HG02973 (cell line): ENCODE measurements around the gene LTBP3.

Source experiments
- ATAC-seq: cut with Tn5 transposase; IDR thresholded peaks from one replicate; pipeline ENCODE4 v1.9.1; 2021; ENCODE audit warnings: moderate library complexity; ENCODE audit not compliant: unreplicated experiment

The LTBP3 gene

GRCh38 chr11:65586247-65586630 lies 28.1 kb upstream of the LTBP3 start:
- no peak for ATAC-seq

- no peak for ATAC-seq
Observed at GRCh38 chr11:65585396-65586246, 27.5 kb upstream of the LTBP3 start.

DNA sequence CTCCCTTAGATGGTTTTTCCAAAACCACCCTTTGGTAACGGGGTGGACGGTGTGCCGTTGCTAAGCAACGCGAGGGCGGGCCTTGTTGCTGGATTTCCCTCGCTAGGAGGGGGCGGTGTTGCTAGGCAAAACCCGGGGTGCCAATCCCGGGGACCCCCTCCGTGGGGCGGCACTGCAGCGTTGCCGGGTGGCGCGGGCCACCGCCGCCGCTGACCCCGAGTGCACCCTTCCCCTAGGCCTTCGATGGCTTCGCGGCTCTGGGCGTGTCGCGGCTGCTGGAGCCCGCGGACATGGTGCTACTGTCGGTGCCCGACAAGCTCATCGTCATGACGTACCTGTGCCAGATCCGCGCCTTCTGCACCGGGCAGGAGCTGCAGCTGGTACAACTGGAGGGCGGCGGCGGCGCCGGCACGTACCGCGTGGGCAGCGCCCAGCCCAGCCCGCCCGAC lies 26.6 kb upstream of the LTBP3 start:
- ATAC-seq: no peak

DNA sequence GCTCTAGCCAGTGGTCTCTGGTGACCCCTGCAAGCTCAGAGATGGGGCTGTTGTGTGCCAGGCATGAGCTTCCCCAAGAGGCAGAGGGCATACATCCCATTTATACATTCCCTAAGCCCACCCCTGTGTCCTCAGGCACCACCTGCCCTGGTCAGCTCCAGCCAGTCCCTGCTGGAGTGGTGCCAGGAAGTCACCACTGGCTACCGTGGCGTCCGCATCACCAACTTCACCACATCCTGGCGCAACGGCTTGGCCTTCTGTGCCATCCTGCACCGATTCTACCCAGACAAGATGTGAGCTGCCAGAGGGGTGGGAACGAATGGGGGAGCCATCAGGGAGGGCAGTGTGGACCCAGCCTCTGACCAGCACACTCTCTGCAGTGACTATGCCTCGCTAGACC lies 25.9 kb upstream of the LTBP3 start:
- no peak for ATAC-seq

DNA sequence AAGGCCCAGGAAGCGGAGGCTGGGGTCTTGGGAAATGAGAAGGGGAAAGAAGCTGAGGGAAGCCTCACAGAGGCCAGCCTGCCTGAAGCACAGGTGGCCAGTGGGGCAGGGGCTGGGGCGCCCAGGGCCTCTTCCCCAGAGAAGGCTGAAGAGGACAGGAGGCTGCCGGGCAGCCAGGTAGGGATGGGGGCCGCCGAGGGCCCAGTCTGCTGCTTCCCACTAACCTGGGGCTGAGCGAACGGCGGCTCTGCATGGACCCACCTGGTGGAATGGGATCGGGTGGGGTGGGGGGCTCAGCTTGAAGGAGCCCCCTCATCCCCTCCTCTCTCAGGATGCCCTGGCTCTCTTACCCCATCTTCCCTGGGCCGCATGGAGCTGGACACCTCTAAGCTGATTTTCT lies 25.4 kb upstream of the LTBP3 start:
- no peak for ATAC-seq

DNA sequence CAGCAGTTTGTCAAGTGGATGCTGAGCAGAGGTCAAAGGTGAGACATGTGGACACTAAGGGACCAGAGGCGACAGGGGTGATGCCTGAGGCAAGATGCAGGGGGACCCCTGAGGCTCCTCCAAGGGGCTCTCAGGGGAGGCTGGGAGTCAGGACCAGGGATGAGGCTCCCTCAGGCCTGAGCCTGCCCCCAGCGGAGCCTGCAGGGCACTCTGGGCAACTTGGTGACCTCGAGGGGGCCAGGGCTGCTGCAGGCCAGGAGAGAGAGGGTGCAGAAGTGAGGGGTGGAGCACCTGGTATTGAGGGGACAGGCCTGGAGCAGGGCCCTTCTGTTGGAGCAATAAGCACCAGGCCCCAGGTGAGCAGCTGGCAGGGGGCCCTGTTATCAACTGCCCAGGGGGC lies 23.8 kb upstream of the LTBP3 start:
- no peak for ATAC-seq

DNA sequence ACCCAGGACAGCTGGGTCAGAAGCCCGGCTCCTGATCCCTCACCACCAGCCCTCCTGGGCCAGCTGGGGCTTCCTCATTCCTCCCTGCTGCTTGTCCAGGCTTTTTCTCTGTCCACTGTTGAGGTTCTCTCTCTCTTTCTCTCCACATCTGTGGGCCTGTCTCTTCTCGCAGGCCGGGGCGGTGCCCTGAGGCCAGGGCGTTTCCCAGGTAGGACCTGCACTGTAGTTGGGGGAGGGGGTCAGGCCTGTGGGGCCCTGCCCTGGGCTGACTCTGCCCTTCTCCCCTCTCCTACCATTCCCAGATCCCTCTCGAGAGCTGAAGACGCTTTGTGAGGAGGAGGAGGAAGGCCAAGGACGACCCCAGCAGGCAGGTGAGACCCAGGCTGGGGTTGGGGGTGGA lies 22.6 kb upstream of the LTBP3 start:
- no peak for ATAC-seq

- no peak for ATAC-seq
Observed at GRCh38 chr11:65580031-65580692, 22.0 kb upstream of the LTBP3 start.

DNA sequence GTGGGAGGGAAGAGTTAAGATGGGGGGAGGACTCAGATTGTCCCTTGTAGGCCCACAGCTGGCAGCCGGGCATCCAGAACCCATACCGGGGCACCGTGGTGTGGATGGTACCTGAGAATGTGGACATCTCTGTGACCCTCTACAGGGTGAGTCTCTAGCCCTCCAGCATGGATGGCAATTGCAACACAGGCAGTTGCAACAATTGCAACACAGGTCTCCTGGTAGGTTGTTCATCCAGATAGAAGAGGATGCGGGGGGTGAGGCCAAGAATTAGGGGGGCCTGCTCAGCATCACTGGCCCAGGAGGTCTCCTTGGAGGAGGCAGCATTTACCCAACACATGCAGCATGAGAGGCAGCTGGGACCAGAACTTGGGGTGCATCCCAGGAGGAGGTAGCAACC lies 21.1 kb upstream of the LTBP3 start:
- no peak for ATAC-seq

GRCh38 chr11:65578667-65579066 lies 20.5 kb upstream of the LTBP3 start:
- ATAC-seq: no peak

DNA sequence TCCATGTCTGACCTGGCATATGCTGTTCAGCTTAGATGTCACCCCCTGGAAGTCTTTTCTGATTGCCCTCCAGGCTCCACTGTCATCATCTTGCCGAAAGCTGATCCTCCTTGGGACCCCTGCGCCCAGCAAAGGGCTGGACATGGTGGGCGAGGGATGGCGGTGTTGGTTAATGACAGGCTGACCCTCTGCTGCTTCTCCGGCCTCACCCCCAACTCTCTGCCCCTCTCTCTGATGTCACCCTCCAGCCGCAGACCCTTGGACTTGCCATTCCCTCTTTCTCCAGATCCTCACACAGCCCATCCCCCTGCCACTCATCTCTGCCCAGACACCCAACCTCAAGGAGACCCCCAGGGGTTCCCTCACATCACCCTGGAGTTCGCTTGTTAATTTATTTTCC lies 20.0 kb upstream of the LTBP3 start:
- ATAC-seq: no peak

DNA sequence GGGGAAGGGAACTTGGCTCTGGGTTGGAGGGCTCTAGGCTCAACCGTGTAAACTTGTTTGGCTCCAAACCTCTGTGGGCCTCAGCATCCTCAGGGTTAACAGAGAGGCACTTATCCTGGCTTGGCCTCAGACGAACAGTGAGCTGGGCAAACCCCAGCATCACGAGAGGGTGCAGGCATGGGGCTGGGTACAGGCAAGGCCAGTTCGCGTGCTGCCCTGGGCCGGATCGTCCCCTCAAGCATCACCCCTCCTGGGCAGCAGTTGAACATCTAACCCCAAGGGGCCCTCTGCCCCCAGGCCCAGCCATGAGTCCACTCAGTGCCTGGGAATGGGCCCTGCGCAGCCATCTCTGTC lies 19.6 kb upstream of the LTBP3 start:
- ATAC-seq: no peak

DNA sequence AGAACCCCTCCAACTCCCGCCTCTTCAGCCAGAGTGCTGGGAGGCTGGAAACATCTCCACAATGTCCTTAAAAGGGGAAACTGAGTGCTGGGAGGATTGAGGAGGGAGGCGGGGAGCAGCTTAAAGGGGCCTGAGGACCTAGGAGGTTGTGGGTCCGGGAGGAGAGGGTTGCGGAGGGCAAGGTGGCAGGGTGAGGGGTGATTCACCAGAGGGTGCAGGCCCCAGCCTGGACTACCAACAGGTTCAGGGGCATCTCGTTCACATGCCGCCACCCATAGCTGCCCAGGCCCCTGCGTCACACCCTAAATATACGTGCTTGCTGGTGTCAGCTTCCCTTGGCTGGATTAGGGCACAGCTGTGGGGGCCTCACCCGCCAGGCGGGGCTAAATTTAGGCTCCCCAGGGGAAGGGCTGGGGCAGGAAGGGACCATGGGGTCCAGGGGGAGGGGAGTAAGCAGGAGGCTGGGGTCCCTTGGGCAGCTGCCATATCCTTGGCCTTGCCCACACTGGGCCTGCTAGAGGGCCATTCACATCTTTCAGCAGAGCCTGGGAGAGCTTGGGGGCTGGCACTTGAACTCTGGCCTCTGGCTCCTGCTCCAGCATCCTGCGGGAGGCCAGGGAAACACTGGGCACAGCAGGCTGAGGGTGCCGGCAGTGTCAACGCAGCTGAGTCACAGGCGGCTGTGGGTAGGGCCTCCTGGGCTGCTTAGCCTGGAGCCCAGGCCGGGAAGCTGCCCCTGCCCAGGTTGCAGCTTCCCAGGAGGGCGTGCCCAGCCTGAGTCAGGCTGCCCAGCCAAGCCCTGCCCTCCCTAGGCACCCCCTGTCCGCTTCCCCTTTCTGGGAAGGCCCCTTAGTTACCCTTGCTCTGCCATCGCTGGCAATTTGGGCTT lies 19.0 kb upstream of the LTBP3 start:
- no peak for ATAC-seq

- ATAC-seq: no peak
Observed at GRCh38 chr11:65576232-65576866, 18.2 kb upstream of the LTBP3 start.

- no peak for ATAC-seq
Observed at GRCh38 chr11:65575568-65576231, 17.5 kb upstream of the LTBP3 start, which contains the start of gene EHBP1L1. Gene EHBP1L1, plus strand, starts transcription at chr11:65576053. Its CDS starts 250 bp downstream, at chr11:65576303.

- no peak for ATAC-seq
Observed at GRCh38 chr11:65574811-65575567, 16.8 kb upstream of the LTBP3 start.

DNA sequence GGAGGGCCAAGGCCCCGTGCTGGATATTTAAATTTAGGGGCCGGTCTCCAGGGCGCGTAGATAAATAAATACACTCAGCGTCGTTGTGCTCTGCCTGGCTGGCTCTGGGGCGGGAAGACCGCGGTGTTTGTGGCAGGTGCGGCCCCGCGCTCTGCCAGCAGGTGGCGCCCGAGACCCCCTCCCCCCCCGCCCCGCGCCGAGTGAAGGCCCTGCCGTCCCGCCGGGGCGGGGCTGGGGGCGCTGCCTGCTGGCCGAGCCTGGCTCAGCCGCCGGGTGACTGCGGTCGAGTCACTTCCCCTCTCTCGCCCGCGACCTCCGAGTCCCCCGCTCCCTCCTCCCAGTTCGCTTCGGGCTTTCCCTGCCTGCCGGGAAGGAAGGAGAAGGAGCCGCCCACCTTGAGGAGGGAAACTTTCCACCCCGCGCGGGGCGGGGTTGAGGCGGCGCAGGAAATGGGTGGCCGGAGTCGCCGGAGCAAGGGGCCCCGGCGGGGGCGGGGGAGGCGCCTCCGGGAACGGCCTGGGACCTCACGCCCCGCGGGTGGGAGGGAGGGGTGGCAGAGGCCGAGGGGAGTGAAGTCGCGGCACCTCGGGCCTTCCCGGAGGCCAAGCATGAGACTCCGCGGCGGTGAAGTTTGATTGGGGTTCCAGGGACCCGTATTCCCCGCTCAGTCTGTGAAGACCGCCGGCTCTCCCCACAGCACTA lies 16.1 kb upstream of the LTBP3 start:
- ATAC-seq: peak; percentile 33

GRCh38 chr11:65573391-65574079 lies 15.4 kb upstream of the LTBP3 start:
- no peak for ATAC-seq
